ENCODE data around the gene TMEM98.

- TF ChIP-seq, protein P1, sequence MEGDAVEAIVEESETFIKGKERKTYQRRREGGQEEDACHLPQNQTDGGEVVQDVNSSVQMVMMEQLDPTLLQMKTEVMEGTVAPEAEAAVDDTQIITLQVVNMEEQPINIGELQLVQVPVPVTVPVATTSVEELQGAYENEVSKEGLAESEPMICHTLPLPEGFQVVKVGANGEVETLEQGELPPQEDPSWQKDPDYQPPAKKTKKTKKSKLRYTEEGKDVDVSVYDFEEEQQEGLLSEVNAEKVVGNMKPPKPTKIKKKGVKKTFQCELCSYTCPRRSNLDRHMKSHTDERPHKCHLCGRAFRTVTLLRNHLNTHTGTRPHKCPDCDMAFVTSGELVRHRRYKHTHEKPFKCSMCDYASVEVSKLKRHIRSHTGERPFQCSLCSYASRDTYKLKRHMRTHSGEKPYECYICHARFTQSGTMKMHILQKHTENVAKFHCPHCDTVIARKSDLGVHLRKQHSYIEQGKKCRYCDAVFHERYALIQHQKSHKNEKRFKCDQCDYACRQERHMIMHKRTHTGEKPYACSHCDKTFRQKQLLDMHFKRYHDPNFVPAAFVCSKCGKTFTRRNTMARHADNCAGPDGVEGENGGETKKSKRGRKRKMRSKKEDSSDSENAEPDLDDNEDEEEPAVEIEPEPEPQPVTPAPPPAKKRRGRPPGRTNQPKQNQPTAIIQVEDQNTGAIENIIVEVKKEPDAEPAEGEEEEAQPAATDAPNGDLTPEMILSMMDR (optimal IDR thresholded peaks at IDR 0.05 in 1 of 3, IDR thresholded peaks at IDR 0.05 in 1 of 3, conservative IDR thresholded peaks at IDR 0.05 in 1 of 3; ENCODE audit: extremely low read depth in 1 of 3, insufficient read depth in 2 of 3, low read length in 3 of 3), result no peak
- no peak for TF ChIP-seq EZH2 (IDR thresholded peaks at IDR 0.05; ENCODE audit: low read length)
Measured at GRCh38 chr17:32903774-32904673, 23.9 kb upstream of the TMEM98 start.
